Hematopoietic multipotent progenitor cell treated with erythropoietin and hydrocortisone succinate and interleukin-3 and kit ligand, for 8 days (in vitro differentiated cells): ENCODE measurements around the gene TIGD6.

Experiments used
- DNase-seq: peaks from one replicate; pipeline ENCODE4 v3.0.0-alpha.2; 2015

Gene TIGD6

GRCh38 chr5:150015415-150015814 lies 15.0 kb upstream of the TIGD6 start:
- DNase-seq = no peak

DNA sequence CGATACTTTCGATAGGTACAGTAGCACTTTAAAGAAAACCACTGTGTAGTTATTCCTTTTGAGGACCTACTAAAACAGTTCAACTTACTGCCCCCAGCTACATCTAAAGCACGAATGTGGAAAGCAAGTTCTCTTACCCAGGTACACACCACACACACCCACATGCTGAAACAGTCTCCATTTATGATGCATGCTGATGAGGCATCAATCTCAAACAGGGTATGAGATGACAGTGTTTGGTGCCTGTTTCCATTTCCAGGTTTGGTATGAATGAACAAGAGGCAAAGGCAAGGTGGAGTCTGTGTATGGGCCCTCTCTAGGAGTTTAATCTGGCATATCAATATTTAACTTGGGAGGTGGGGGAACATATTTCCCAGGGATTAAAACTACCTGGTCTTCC lies 14.0 kb upstream of the TIGD6 start:
- no peak for DNase-seq

DNA sequence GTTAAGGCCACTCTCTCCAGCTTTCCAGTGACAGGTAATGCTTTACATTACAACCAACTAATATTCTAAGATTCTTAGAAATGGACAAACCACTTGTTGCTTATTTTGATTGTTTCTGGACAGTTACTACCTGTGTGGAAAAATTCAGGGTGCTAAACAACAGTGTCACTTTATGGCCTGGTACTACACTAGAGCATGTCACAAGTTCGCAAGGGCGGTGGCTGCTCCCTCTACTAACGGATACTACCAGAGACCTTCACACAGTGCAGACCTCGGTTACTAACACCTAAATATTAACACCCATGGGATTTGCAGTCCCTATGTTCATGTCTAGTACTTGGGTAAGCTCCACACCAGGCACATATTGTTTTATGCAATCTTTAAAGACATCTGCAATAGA lies 13.5 kb upstream of the TIGD6 start:
- no peak for DNase-seq

GRCh38 chr5:150009671-150010387 lies 9.4 kb upstream of the TIGD6 start:
- no peak for DNase-seq

- no peak for DNase-seq
Measured at GRCh38 chr5:150007050-150007449, 6.6 kb upstream of the TIGD6 start.

GRCh38 chr5:150006318-150006717 lies 5.9 kb upstream of the TIGD6 start:
- DNase-seq = no peak

DNA sequence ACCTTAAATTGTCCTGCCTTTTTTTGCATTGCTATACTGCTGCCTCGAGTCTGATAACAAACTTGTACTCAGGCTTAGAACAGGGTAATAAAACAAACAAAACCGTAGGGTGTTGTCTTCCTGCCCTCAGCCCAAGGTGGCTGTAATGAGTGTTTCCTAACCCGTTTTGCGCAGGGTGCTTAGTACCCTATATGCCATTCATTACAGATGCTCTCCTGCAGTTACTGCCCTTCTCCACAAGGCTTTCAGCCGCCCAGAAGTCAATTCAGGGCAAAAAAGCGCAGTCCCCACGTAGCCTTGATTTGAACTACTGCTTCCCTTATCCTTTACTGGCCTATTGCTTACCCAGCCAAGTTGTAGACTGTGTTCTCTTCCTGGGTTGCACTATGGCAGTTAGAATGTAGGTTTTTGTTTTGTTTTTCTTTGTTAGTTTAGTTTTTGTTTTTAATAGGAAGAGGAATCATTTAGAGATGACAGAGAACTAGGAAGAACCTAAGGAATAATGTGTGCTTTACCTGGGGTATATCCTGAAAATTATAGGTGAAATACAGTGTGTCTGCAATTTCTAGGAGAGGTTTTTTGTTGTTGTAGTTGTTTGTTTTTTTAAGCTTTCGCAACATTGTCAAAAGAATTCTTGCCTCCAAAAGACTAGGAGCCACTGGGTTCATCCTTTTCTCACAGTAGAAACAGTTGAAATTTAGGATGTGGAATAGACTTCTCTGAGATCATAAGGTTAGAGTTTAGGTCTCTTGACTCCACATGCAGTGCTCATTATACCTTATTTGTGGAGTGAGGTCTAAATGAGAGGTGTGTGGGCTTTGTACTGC lies 1.4 kb upstream of the TIGD6 start:
- DNase-seq = peak; percentile 91

GRCh38 chr5:150000990-150001659 lies 671 bp upstream of the TIGD6 start:
- DNase-seq = peak; percentile 44

DNA sequence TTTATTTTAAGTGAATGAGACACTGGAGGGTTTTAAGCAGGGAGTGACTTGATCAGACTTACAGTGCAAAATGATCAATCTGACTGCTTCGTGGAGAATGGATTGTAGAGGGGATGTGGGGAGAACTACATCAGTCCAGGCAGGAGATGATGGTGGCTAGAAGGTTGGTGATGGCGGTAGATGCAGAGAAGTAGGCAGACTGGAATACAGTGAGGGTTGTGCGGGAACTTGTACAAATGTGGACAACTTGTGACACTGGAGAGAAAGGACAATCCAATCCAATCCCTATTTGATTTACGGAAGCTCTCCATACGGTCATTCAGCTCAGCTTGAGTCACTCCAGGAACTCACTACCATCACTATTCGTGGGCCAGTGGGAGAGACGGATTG lies 593 bp downstream of the TIGD6 start:
- no peak for DNase-seq

DNA sequence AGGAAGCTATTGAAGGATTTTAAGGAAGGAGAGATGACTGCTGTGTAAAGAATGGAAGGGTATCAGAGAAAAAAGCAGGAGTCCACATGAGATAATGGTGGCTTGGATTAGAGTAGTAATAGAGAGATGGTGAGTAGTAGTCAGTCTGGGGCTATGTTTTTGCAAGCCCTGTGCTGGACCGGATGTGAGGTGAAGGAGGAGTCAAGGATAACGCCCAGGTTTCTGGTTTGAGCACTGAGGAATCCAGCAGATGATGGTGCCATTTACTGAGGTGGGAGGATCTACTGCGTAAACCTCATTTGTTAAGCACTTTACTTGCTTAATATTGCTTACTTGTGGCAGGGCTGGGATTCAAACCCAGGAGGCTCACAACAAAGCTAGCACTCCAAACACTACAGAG lies 1.1 kb downstream of the TIGD6 start:
- no peak for DNase-seq

DNA sequence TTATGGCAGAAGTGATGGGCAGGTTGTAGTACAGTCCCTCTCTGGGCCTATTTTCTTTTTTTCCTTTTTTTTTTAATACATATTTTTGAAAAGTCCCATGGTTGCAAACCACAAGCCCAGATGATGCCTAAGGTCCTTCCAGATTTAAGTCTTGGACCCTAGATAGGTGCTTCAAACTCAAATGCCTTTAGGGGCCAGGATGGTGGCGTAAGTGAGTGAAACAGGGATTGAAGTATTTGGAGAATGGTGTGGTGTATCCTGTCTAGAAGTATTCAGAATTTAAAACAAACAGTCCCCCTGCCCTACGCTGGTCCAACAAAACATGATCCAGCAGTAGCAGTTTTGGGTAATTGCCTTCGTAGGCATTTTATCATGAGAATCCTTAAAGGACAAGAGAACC lies 2.2 kb downstream of the TIGD6 start:
- no peak for DNase-seq

DNA sequence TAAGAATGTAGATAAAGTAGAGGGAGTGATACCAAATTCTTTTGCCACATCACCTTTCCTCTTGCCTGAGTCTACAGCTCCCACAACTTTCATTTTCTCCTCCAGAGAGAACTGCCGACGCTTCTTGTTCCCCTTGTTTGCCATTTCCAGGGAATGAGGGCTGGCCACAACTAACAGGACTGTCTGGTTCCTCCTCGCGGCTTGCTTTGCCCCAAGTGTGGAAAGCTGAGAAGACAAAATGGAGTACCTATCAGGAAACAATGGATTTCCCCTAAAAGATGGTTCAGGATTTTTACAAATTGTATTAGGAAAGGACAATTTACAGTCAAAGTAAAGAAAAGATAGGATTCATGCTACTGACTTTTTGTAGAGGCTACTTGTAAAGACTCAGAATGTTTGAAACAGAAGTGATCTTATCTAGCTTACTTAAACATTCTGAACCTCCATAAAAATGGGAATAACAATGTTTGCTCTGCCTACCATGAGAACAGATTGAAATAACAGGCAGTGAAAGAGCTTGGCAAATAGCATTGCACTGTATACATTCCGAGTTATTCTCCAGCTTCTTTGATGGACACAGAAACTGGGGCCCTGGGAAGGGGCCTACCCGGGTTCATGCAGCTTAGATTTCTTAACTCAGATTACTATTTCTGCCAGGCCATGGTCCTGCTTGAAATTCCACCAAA lies 4.1 kb downstream of the TIGD6 start:
- no peak for DNase-seq

- DNase-seq = no peak
Measured at GRCh38 chr5:149995385-149996204, 4.9 kb downstream of the TIGD6 start.

GRCh38 chr5:149993471-149993870 lies 7.0 kb downstream of the TIGD6 start:
- DNase-seq = no peak

DNA sequence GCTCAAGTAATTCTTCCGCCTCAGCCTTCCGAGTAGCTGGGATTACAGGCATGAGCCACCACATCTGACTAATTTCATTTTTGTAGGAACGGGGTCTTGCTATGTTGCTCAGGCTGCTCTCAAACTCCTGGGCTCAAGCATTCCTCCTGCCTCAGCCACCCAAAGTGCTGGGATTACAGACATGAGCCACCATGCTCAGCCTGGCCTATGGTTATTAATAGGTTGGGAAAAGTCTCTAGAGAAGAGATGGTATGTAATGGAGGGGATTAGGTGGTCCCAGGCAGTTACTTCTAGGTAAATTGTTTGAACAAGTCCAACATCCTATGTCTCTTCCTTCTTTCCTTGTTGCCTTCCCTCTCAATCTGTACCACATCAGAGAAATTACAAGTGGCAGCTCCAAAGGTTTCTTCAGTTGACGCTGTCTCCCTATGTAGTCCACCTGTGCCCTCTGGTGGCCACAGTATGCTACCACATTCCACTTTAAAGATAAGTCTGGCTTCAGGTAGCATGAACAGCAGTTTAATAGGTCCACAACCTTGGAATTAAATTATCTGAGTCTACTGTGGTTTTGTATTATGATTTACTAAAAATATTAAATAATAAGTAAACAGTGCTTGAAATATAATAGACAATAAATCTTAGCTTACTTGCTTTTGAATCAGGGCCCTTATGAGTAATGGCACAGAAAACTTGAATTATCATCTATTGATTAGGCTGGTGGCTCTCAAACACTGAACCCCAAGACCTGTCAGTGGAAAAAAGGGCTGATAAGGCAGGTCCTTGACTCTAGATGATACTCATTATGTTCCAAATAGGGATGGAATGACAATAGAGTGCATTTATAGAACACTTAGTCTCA lies 9.7 kb downstream of the TIGD6 start:
- DNase-seq = peak; percentile 89

DNA sequence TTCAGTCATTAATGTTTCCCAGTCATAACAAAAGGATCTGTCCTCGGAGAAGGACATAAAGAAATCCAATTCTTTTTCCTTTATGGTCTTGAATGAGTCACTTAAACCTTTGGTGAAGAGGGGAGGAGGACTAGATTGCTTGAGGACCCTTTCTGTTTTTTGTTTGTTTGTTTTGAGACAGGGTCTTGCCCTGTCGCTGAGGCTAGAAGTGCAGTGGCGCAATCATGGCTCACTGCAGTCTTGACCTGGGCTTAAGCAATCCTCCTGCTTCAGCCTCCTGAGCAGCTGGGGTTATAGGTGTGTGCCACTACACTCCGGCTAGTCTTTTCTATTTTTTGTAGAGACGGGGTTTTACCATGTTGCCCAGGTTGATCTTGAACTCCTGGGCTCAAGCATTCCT lies 12.3 kb downstream of the TIGD6 start:
- DNase-seq = no peak

- DNase-seq = no peak
Measured at GRCh38 chr5:149982505-149982904, 17.9 kb downstream of the TIGD6 start.

GRCh38 chr5:149981206-149981605 lies 19.2 kb downstream of the TIGD6 start:
- DNase-seq = no peak

GRCh38 chr5:149979896-149980295 lies 20.6 kb downstream of the TIGD6 start:
- no peak for DNase-seq

- DNase-seq = no peak
Measured at GRCh38 chr5:149975409-149975808, 25.0 kb downstream of the TIGD6 start.

GRCh38 chr5:149969181-149969930 lies 31.1 kb downstream of the TIGD6 start:
- DNase-seq = no peak
